SW 1271 (cell line): ENCODE measurements around the gene CNFN.
A peak's percentile ranks its signal among the peaks of the same experiment; 100 is the strongest.

ENCODE experiments used
- DNase-seq, 2 experiments: peaks; one replicate each; lab custom pipeline; 2025; lab: John Stamatoyannopoulos, UW

The CNFN gene

DNA sequence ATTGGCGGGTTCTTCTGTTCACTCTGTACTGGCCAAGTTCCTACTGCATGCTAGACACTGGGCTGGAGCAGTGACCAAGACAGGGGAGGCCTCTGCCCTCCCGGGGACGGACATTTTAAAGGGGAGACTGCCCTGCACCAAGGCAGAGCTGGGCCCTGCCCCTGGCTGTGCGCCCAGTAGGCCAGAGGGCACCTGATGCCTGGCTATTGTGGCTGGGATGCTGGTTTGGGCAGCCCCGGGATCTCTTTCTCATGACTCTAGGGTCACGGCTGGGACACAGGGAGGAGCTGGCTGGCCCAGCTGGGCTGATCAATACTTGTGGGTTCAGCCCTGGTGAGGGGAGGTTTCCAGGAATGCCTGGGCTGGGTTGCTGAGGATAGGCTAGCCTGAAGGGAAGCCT lies 19.4 kb upstream of the CNFN start:
- no peak for DNase-seq

DNA sequence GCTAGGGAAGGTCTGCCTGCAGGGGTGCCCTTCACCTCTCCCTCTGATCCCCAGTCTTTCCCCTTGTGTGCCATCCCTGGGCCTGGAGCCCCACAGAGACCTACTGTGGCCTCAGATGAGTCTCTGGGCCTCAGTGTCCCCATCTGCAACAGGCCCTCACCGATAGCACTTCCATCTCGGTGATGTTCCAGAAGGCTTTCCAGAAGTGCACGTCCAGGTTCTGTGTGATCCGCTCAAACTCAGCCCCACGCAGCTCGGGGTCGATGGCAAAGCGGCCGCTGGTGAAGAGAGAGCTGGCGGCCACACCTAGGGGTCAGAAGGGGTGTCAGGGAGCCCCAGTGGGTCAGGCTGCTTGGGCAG lies 17.7 kb upstream of the CNFN start:
- DNase-seq, result no peak

DNA sequence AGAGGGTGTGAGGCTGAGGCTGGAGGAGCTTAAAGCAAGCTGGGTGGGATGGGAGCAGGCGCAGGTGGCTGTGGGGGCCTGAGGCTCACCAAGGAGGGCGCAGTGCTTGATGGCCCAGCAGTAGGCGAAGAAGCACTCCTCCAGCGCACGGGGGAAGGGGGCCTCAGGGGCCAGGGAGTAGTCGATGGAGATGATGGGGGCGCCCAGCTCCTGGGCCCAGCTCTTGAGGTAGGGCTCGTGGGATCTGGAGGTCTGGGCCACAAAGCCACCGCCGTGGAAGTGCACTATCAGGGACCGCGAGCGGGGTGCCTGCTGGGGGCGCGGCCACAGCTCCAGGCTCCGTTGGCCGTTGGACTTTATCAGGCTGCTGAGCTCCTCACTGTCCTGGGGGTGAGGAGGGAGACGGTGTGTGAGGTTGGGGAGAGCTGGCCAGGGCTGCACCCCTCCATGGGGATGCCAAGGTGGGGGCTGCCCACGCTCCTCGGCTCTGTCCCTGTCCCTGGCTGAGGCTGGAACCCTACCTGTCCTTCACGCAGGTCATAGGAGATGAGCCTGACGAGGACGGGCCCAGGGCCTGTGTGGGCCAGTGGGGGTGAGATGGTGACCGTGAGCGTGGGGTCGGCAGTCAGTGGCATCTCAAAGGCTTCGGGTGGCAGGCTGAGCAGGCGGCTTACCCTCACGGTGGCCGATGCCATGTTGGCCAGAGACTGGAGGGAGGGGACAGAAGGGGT lies 17.2 kb upstream of the CNFN start:
- no peak for DNase-seq

DNA sequence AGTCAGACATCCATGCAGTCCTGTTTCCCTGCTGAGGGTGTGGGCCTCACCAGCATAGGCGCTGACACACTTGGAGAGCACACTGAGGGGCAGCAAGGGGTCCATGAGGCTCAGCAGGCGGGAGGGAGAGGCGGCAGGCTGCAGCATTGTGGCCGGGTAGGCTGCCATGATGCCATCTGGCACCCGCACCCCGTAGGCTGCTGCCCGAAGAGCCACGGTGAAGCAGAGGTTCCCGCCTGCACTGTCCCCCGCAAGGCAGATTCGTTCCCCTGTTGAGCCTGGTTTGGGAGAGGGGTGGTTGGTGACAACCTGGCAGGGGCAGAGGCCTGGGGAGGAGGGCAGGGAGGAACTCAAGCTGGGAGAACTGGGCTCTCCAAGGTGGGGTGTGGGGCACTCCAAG lies 16.0 kb upstream of the CNFN start:
- DNase-seq, result no peak

DNA sequence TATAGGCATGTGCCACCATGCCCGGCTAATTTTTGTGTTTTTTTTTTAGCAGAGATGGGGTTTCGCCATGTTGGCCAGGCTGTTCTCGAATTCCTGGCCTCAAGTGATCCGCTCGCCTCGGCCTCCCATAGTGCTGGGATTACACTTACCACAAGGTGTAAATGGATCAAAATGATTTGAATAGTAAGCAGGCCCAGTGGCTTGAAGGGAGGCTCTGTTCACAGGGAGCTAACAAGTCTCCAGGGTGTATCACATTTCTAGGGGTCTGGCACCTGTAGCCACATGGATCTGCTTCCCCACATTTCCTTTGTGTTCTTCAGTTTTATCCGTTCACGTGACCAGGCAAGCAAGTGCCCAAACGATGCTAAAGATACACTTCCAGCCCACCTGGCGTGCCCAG lies 13.5 kb upstream of the CNFN start:
- no peak for DNase-seq

DNA sequence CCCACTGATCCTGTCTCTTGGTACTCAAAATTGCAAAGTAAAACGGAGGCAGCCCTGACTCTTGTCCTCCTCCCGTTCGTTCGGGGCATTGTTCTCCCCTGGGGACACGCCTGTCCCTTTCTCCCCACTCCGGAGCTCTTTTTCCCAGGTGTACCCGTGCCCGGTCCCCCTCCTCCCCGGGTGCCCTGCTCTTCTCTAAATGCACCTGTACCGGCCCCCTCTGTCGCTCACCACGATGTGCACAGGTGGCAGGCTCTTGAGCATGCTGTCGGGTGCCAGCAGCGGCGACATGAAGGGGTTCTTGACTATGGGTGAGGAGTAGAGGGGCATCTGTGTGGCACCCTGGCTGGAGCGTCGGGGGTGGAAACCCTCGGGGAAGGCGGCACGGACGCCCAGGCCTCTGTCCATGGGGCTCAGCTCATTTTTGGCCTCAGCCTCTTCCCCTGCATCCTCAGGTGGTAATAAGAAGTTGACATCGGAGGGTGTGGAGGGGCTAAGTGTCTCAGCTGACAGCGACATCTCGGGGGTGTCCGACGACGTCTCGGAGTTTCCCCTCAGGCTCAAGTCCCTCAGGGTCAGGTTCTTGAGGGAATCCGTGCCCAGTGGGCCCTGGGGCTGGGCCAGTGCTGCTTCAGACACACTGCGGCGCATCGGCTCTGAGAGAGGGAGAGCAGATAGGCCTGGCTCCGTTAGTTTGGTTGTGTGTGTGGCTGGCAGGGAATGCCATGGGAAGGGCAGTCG lies 12.4 kb upstream of the CNFN start:
- no peak for DNase-seq

DNA sequence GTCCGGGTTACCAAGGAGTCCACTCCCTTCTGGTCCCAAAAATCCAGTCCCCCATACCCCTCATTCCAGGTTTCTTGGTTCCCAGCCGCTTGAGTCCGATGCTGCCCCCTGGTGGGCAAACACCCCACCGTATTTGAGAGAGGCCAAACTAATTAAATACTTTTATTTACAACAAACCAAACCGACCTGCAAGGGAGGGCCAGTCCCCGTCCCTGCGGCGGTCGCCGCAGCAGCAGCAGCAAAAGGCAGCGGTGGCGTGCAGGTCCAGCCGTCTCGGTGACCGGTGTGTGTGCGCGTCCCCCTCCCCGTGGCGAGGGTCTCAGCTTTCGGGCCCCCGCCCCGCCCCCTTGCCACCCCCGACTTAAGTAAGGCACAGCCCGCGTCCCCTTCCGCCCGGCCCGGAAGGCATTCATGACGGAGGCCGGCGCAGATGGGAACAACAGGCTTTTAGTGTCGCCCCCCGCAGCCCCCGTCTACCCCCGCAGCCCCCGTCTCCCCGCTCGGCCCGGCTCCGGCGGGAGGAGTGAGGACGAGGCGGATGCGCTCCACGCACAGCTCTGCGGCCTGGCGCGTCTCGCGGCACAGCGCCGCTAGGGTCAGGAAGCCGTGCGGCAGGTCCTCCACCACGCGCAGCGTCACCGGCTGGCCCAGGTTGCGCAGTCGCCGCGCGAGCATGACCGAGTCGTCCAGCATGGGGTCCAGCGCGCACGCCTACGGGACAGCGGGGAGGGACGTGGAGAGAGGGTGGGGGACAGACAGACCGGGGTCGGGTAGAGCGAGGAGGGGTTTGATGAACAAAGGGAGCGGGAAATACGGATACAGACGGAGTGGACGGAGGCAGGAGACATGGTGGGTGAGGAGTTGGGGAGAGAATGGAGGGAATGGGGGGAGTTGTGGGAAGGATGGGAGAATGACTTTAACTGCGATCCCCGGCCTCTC lies 11.5 kb upstream of the CNFN start:
- peak in 1 of 2 experiments; percentile 54 for DNase-seq

DNA sequence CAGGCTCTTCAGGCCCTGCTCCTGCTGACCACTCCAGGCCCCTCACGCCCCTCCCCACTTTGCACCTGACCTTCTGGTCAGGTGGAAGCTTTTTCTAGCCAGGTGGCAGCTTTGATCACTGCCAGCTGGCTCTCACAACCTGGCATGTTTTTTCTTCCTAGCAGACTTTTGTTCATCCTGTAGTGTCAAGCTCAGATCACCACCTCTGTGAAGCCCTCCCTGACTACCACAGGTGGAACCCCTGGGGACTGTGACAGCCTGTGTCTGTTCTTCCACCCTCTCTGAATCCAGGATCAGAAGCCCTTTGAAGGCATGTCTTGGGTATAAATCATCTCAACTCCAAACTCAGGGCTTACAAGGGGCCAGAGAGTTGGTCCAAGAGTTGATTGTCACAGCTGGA lies 10.3 kb upstream of the CNFN start:
- DNase-seq, result no peak

DNA sequence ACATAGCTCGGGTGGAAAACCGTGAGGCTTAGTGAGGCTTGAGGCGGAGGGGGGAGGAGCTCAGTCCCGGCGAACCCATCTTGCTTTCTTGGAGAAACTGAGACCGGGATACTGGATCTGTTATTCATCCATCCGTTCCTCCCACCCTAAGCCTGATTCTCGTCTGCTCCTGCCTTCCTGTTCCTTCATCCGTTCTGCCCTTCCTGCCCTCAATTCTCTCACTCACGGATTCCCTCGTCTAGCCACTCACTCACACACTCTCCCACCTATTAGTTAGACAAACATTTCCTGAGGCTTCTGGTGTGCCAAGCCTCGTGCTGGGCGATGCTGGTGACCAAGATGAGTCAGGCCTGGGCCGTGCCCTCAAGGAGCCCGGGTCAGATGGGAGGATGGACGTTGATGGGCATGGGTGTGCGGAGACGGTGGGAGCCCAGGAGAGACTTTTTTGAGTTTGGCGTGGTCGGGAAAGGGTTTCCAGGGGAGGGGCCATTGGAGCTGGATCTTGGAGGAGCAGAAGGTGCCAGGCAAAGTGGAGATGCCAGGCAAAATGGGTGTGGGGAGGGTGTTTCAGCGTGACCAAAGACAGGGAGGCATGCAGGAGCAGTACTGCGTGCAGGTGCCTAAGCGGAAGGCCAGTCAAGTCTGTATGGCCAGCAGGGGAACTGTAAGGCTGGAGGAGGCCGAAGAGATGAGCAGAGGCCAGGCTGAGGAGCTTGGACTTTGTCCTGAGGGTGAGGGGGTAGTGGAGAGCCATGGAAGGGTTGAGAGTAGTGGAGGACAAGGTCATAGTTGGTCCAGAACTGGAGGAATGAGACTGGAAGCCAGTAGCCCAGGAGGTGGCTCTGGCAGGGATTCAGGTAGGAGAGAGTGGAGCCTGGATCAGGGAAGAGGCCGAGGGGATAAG lies 7.4 kb upstream of the CNFN start:
- DNase-seq, result no peak

DNA sequence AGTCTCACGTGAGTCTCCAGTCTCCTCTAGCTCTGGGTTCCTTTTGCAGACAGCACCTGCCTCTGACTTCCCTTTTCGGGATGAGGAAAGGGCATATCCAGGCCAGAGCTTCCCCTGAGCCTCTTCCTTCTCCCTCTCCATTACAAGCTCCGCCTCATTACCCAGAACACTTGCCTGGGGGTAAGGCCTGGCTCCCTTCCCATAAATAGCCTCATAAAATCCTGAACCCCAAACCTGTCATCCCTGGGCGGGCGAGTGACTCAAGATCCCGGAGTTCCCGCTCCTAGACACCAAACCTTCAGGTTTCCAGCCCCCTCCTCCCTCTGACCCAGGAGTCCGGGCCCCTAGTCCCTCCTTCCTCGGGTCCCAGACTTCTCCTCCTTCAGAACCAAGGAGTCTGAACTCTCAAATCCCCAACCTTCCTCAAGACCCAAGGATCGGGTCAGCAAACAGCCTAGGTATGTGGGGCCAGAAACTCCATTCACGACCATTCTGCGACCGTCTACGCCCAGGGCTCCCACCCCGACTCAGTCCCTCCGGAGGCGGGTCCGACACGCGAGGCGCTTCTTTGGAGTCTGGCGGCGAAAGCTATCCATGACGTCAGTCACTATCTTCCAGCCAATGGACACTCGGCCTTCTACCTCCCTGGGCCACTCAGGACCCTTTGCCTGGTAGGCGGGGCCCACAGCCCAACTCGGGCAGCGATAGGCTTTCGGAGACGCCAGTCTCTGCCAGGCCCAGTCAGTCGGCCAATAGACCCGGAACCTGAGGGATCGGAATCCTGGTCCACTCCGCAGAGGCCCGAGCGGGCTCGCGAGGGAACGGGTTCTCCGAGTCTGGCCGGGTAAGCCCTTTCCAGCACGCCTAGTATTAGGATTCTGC lies 6.5 kb upstream of the CNFN start:
- peak; percentile 94 to 96 for DNase-seq

DNA sequence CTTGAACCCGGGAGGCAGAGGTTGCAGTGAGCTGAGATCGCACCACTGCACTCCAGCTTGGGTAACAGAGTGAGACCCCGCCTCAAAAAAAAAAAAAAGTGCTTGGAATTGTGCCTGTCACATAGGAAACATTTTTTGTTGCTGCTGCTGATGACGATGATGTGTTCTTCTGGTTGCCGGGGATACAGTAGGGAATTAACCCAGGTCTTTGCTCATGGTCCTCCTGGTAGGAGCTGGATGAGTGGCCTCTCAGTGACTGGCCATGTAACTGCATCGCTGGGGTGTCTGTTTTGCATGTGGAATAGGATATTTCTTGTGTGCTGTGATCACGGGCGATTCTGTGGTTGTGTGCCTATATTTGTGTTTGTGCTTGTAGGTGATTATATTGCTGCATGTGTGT lies 4.7 kb upstream of the CNFN start:
- peak in 1 of 2 experiments; percentile 4 for DNase-seq

DNA sequence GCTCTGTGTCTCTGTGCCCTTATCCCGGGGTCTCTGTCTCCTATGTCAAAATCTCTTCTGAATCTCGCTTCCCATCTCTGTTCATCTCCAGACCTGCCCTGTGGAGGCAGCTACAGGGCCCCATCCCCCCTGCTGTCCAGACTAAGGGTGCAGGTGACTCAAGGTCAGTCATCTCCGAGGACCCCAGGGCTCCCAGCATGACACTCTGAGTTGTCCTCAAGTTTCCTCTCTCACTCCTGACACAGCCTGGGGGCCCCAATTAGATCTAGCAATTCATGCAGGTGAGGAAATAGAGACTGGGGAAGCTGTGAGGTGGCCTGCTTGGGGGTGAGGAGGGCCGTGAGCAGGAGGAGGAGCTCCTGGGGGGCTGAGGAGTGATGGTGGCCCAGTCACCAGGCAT lies 2.1 kb upstream of the CNFN start:
- no peak for DNase-seq

DNA sequence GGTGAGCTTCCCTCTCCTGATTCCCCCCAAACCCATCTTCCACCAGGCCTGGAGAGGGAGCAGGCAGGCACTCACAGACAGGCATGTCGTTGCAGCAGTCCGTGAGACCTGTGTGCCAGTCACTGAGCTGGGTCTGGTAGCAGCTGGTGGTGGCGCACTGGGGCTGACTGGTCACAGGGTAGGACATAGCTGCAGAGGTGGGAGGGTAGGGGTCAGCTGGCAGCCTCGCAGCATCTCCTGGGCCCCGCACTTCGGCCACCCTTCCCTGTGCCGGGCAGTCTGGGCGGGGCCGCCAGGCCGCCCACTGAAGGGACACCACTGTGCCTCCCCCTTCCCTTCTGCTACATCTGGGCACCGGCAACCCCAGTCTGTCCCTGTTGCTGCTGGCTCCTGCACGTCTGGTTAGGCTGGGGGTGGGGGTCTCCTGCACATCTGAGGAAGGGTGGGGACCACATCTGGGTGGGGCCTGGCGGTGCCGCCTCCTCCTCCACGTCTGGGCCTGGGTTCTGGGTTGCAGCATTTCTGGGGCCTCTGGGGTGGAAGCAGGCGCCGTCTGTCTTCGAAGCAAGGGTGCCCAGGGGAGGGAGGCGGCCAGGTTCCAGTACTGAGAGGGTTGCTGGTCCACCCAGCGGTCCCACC lies 1.1 kb downstream of the CNFN start:
- DNase-seq, result no peak

DNA sequence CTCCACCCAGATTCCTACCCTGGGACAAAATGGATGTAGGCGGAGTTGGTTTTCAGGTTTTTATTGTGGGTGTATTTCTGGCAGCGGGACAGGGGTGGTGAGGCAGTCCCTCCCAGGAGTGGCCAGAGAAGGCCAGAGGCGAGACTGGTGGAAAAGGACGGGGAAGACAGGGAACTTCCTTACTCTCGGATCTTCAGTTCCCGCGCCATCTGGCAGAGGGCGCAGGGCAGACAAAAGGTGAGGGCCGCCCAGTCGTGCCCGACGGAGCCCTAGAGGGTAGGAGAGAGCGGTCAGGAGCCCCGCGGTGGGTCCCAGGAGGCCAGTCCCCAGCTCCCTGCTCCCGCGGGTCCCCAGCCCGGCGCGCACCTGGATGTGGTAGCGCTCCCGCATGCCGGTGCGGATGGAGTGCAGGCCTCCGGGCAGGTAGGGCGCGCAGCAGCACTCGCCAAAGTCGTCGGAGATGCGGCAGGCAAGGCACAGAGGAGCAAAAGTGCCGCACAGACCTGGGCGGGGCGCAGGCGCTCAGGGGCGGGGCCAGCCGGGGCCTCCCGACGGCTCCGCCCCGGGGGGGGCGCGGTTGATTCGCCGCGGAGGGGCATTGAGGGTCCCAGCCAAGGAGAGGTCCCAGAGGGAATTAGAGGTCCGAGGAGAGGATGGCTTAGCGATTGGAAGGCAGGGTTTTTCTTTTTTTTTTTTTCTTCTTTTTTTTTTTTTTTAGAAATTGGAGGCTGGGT lies 3.0 kb downstream of the CNFN start:
- peak; percentile 47 to 78 for DNase-seq

DNA sequence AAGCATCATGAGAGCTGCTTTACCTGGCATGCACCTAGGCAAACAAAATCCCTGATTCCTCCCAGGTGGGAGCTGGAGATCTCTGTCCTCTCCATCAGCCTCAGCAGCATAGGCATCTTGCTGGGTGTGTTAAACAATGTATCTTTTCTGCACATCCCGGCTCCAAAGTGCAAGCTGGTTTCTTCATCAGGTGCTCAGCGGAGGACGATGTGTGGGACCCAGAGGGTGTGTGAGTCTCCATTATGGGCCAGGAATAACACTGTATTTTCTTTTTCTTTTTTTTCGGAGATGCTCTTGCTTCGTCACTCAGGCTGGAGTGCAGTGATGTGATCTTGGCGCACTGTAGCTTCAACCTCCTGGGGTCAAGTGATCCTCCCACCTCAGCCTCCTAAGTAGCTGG lies 9.9 kb downstream of the CNFN start:
- no peak for DNase-seq

DNA sequence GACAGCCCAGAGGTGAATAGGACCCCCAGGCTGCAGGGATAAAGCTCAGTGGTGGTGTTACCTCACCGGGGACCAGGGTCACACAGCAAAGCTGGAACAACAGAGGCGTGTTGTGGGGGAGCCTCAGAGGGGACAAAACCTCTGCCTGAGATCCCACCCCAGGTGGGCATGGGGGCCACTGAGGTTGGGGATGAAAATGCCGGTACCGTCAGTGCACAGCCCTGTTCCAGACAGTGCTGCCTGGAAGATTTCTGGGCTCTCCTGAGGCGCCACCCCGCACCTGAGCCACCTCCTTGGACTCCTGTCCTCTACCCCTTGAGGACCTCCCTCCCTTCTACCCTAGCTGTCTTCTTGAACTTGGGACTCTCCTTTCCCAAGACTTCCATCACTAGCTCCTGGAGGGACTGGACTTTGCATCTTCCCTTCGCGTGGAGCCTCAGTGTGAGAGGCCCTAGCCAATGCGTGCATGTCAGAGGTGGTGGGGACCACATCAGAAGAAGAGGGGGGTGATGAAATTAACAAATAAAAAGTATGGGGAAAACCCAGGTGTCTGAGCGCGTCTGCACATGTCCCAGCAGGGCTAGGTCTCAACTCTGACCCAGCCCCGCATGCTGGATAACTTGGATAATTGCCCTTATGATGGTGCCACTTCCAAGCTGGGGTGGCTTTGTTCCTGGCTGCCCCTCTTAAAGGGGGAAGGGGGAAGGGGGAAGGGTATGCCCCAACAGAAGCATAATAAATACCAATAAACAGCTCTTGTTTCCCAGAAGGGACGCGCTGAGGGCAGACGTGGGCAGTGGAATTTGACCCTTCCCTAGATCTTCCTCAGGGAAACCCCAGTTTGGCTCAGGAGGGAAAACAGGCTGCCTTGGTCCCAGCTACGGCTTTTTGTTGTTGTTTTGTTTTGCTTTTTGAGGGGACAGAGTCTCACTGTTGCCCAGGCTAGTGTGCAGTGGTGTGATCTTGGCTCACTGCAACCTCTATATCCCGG lies 11.6 kb downstream of the CNFN start:
- no peak for DNase-seq

DNA sequence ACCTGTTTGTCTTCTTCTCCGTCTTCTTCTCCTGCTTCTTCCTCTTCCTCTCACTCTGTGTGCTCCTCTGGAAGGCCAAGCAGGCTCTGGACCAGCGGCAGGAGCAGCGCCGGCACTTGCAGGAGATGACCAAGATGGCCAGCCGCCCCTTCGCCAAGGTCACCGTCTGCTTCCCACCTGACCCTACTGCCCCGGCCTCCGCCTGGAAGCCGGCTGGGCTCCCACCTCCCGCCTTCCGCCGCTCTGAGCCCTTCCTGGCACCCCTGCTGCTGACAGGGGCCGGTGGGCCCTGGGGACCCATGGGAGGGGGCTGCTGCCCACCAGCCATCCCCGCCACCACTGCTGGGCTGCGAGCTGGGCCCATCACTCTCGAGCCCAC lies 13.9 kb downstream of the CNFN start:
- DNase-seq, result no peak
